K562 (cell line): Measurements from ENCODE around the gene YIF1A. TPM values are rescaled to one million over a fixed set of nuclear protein-coding genes. Genes with fewer than 3 reads are reported as not detected.

Experiments used
- ARID3B ChIP-seq: fragments of 250-450 bp; sonication (Bioruptor Pico); IDR thresholded peaks from 2 replicates; pipeline ENCODE4 v1.4.0; 2020; ENCODE audit warnings: borderline replicate concordance
- CBFA2T2 ChIP-seq: fragments of 450-650 bp; conservative IDR thresholded peaks from 2 replicates; pipeline ENCODE4 v1.6.1; 2017; ENCODE audit warnings: mild to moderate bottlenecking
- NKRF ChIP-seq: fragments of 450-650 bp; IDR thresholded peaks from 2 replicates; pipeline ENCODE4 v1.6.1; 2016; ENCODE audit warnings: borderline replicate concordance
- PATZ1 ChIP-seq: fragments of 250-450 bp; sonication (Bioruptor Pico); IDR thresholded peaks from 2 replicates; pipeline ENCODE4 v1.5.0; 2020; ENCODE audit warnings: mild to moderate bottlenecking, borderline replicate concordance
- RREB1 ChIP-seq: fragments of 250-450 bp; sonication (Bioruptor Pico); IDR thresholded peaks from 2 replicates; pipeline ENCODE4 v1.4.0; 2020
- TAF1 ChIP-seq: IDR thresholded peaks from 2 replicates; pipeline ENCODE4 v1.6.1; 2011; ENCODE audit warnings: mild to moderate bottlenecking, low read length, moderate library complexity; ENCODE audit not compliant: insufficient read depth, control insufficient read depth, severe bottlenecking; ENCODE audit errors: extremely low read depth
- ZNF449 ChIP-seq: fragments of 250-450 bp; sonication (Bioruptor Pico); IDR thresholded peaks from 2 replicates; pipeline ENCODE4 v1.8.0; 2022; ENCODE audit warnings: moderate library complexity, mild to moderate bottlenecking, inconsistent platforms
- polyA plus RNA-seq, 8 experiments: library from polyadenylated mRNA; depleted of rRNA in 4 of 8; stranded (reverse) in 5 of 8; unstranded in 3 of 8; fragments of >200 nt; fragmentation: Nextera tagmentation in 2 of 8; fragmentation: Illumina TruSeq in 1 of 8; extraction: Ambion mirVana in 2 of 8; extraction: Trizol in 1 of 8; gene quantifications; 2 replicates each; pipeline versions ENCODE4 v1.2.1 to v1.2.3, GENCODE V29; 2011 to 2014; ENCODE audit warnings: inconsistent platforms in 1 of 8, missing spikeins in 1 of 8
- total RNA-seq, 7 experiments: library from RNA; depleted of rRNA in 6 of 7; stranded (reverse); fragments of >200 nt in 6 of 7; fragmentation: Illumina TruSeq in 2 of 7; extraction: Trizol in 2 of 7; gene quantifications; 2 replicates each; pipeline versions ENCODE4 v1.2.1 to v1.2.3, GENCODE V29; 2011 to 2021; ENCODE audit warnings: low replicate concordance in 1 of 7

Gene YIF1A
- total and polyA plus RNA-seq, 9 of the 15 experiments (the other 6 are each of a cell fraction or from before 2014, with no cell fraction given) = 8.6 to 121 (median 77.2) TPM

GRCh38 chr11:66311965-66312548 lies 23.1 kb upstream of the YIF1A start (continued):
- TF ChIP-seq RREB1 (CRISPR knock-in tag) = no peak
- TF ChIP-seq PATZ1 (CRISPR knock-in tag) = no peak
- TF ChIP-seq CBFA2T2 = no peak
- TF ChIP-seq NKRF = peak; percentile 68; the same call in 1 of the 2 replicates
- TF ChIP-seq TAF1 = no peak
- TF ChIP-seq ZNF449 (CRISPR knock-in tag) = no peak
- TF ChIP-seq ARID3B (CRISPR knock-in tag) = no peak
